Esophagus squamous epithelium (tissue), 5 donors: ENCODE results near the gene PSMB7. TPM values are rescaled to one million over a fixed set of nuclear protein-coding genes. Genes with fewer than 3 reads are reported as not detected.

ENCODE experiments used
- DNase-seq: peaks from one replicate; lab custom pipeline; 2025; lab: John Stamatoyannopoulos, UW
- H3K27ac ChIP-seq, 4 donors: fragments of 200-600 bp; sonication (generic); one replicate each; pipeline ENCODE4 v1.5.1; 2016 to 2019; ENCODE audit warnings: mild to moderate bottlenecking in 1 of 4
- H3K27me3 ChIP-seq, 4 donors: fragments of 200-600 bp; sonication (generic); 1 replicate in 3 of 4; 2 replicates in 1 of 4; pipeline versions ENCODE4 v1.5.1 to v1.6.0; 2017 to 2021; ENCODE audit warnings: antibody characterized with exemption in 1 of 4
- H3K36me3 ChIP-seq, 3 donors: fragments of 200-600 bp; sonication (generic); one replicate each; pipeline ENCODE4 v1.5.1; 2016 to 2019
- H3K4me1 ChIP-seq, 3 donors: fragments of 200-600 bp; sonication (generic); one replicate each; pipeline ENCODE4 v1.5.1; 2017 to 2019
- H3K4me3 ChIP-seq, 4 donors: fragments of 200-600 bp; sonication (generic); 1 replicate in 3 of 4; 2 replicates in 1 of 4; pipeline ENCODE4 v1.5.1; 2016 to 2019; ENCODE audit warnings: mild to moderate bottlenecking in 2 of 4, moderate library complexity in 1 of 4
- H3K9me3 ChIP-seq, 3 donors: fragments of 200-600 bp; sonication (generic); one replicate each; pipeline ENCODE4 v1.5.1; 2016 to 2019
- POLR2A ChIP-seq, 4 donors: fragments of 450-650 bp; IDR thresholded peaks; one replicate each; pipeline ENCODE4 v1.6.1; 2017; ENCODE audit warnings: antibody characterized with exemption in 4 of 4, mild to moderate bottlenecking in 4 of 4, moderate library complexity in 3 of 4
- WGBS, 2 donors: methylation state at CpG; one replicate each; pipeline ENCODE4 v1.1.5; 2018; 5-methylcytosine and 5-hydroxymethylcytosine counted together
- intact Hi-C: fragments of 100-400 bp; cut with DNase I; formaldehyde crosslinking; loops from one replicate; pipeline ENCODE4 v1.15.0; 2022
- total RNA-seq, 4 donors: library from RNA; depleted of rRNA; stranded (reverse); fragments of >200 nt; gene quantifications; one replicate each; pipeline ENCODE4 v1.1.0, GENCODE V29; 2016
- TF ChIP-seq, protein P1 (sequence below), 6 experiments: fragments of 450-650 bp in 4 of 6; fragments of 200-600 bp in 2 of 6; sonication (generic) in 2 of 6; IDR thresholded peaks; one replicate each; pipeline ENCODE4 v1.5.1; 2016 to 2019; ENCODE audit warnings: antibody characterized with exemption in 6 of 6, mild to moderate bottlenecking in 4 of 6, moderate library complexity in 4 of 6
- donor health status: DM: yes; HTN: yes; CAD: no.

PSMB7 gene
- total RNA-seq, 4 donors from 2014 or later = 114 to 229 (median 170) TPM

- Histone ChIP-seq H3K9me3 (no peaks in the 10 kb centered on the region), H3K4me1 (no peaks in the 10 kb centered on the region), H3K27me3 (no peaks in the 10 kb centered on the region), H3K4me3 (no peak overlapping the region), H3K36me3 (peaks cover 40 to 100% (median 44%) of the 10 kb centered on the region in 3 donors), H3K27ac (no peak overlapping the region)
- no peak for DNase-seq
- intact Hi-C loops = no loop called here
- 85 to 94% methylated on average over 10 to 16 of the region's 25 CpGs for WGBS, 2 donors
- TF ChIP-seq, protein P1, sequence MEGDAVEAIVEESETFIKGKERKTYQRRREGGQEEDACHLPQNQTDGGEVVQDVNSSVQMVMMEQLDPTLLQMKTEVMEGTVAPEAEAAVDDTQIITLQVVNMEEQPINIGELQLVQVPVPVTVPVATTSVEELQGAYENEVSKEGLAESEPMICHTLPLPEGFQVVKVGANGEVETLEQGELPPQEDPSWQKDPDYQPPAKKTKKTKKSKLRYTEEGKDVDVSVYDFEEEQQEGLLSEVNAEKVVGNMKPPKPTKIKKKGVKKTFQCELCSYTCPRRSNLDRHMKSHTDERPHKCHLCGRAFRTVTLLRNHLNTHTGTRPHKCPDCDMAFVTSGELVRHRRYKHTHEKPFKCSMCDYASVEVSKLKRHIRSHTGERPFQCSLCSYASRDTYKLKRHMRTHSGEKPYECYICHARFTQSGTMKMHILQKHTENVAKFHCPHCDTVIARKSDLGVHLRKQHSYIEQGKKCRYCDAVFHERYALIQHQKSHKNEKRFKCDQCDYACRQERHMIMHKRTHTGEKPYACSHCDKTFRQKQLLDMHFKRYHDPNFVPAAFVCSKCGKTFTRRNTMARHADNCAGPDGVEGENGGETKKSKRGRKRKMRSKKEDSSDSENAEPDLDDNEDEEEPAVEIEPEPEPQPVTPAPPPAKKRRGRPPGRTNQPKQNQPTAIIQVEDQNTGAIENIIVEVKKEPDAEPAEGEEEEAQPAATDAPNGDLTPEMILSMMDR (IDR thresholded peaks at IDR 0.05) = no peak
- no peak for TF ChIP-seq POLR2A (IDR thresholded peaks at IDR 0.05)
Observed at GRCh38 chr9:124349675-124350493, 65.4 kb downstream of the PSMB7 start.

DNA sequence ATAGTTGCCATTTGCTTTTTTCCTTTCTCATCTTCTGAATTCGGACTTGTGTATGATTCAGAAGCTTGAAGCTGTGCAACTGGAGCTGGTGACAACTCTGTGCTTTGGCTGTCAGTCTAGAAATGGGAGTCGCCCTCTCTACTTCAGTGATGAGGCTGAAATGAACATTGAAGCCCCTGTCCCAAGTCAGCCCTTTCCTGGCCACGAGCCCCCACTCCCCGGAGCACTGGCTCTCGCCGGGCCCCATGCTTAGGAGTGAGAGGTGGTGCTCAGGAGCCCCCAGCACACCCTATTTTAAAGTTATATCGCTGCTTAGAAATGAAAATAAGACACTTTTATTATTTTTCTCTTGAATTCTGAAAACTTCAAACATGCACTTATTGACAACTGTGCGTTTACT is 66.0 kb downstream of the PSMB7 start:
- Histone ChIP-seq H3K27me3 (no peaks in the 10 kb centered on the region), H3K36me3 (peaks cover 34 to 100% (median 41%) of the 10 kb centered on the region in 3 donors), H3K27ac (no peak overlapping the region), H3K4me1 (no peaks in the 10 kb centered on the region), H3K4me3 (no peak overlapping the region), H3K9me3 (no peaks in the 10 kb centered on the region)
- intact Hi-C loops = no loop called here
- 91 to 93% methylated on average over 7 to 8 of the region's 8 CpGs for WGBS, 2 donors
- TF ChIP-seq, protein P1 (IDR thresholded peaks at IDR 0.05) = no peak
- TF ChIP-seq POLR2A (IDR thresholded peaks at IDR 0.05) = no peak
- DNase-seq = no peak

- no peak for TF ChIP-seq POLR2A (IDR thresholded peaks at IDR 0.05)
- TF ChIP-seq, protein P1 (IDR thresholded peaks at IDR 0.05) = no peak
- intact Hi-C loops = no loop called here
- WGBS, 2 donors = 84 to 89% methylated on average over 7 to 11 of the region's 12 CpGs
- Histone ChIP-seq H3K4me1 (no peaks in the 10 kb centered on the region), H3K4me3 (no peak overlapping the region), H3K27ac (no peak overlapping the region), H3K36me3 (peaks cover 34 to 100% (median 41%) of the 10 kb centered on the region in 3 donors), H3K9me3 (no peaks in the 10 kb centered on the region), H3K27me3 (no peaks in the 10 kb centered on the region)
- no peak for DNase-seq
Observed at GRCh38 chr9:124348831-124349230, 66.4 kb downstream of the PSMB7 start.

DNA sequence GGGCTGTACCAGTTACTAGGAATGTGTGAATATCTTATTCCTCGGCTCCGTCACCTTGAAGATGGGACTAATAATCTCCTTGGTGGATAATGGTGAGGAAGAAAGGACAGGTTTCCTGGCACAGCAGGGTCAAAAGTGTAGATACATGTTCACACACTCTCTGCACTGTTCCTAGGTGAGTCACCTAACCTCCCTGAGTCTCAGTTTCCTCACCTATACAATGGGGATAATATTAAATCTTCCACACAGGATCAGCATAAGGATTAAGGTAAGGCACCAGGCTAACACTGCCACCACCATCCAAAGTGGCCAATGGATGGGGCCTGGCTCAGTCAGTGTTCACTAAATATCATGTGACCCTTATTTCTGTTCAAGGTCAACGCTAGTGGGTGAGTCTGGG is 66.9 kb downstream of the PSMB7 start:
- H3K27me3 ChIP-seq = no peaks in the 10 kb centered on the region
- no peaks in the 10 kb centered on the region for H3K9me3 ChIP-seq
- TF ChIP-seq, protein P1 (IDR thresholded peaks at IDR 0.05) = no peak
- no peak for TF ChIP-seq POLR2A (IDR thresholded peaks at IDR 0.05)
- peaks cover 34 to 97% (median 39%) of the 10 kb centered on the region in 3 donors for H3K36me3 ChIP-seq
- H3K27ac ChIP-seq = no peak overlapping the region
- WGBS, 2 donors = 96 to 100% methylated on average over 2 to 3 of the region's 3 CpGs
- intact Hi-C loops = no loop called here
- no peak for DNase-seq
- H3K4me3 ChIP-seq = no peak overlapping the region
- peaks cover 2 to 4% (median 2%) of the 10 kb centered on the region in 3 donors for H3K4me1 ChIP-seq

- Histone ChIP-seq H3K4me1 (peaks cover 4 to 8% (median 5%) of the 10 kb centered on the region in 3 donors), H3K4me3 (no peak overlapping the region), H3K27me3 (no peaks in the 10 kb centered on the region), H3K27ac (no peak overlapping the region), H3K9me3 (no peaks in the 10 kb centered on the region), H3K36me3 (peaks cover 34 to 93% (median 35%) of the 10 kb centered on the region in 3 donors)
- no peak for DNase-seq
- 88 to 90% methylated on average over 6 to 7 of the region's 8 CpGs for WGBS, 2 donors
- no peak for TF ChIP-seq POLR2A (IDR thresholded peaks at IDR 0.05)
- TF ChIP-seq, protein P1 (IDR thresholded peaks at IDR 0.05) = no peak
- intact Hi-C loops = no loop called here
Observed at GRCh38 chr9:124347968-124348358, 67.3 kb downstream of the PSMB7 start.
